Measurements from ENCODE around the gene GPC6. TPM values are rescaled to one million over a fixed set of nuclear protein-coding genes. Genes with fewer than 3 reads are reported as not detected.
A peak's percentile ranks its signal among the peaks of the same experiment; 100 is the strongest.

GPC6 gene
- total RNA-seq, 1 donor from 2014 or later, result 42.9 TPM

- H3K9me3 Mint-ChIP-seq, result no peaks in the 10 kb centered on the region
- no peak overlapping the region for H3K27ac ChIP-seq
- H3K27me3 ChIP-seq, result no peaks in the 10 kb centered on the region
- H3K4me2 ChIP-seq, result peak overlapping the region; percentile 6
- no peak overlapping the region for H3K9ac ChIP-seq
- no peak for DNase-seq (ENCODE audit: low spot score)
- peaks cover 14% of the 10 kb centered on the region for H3F3A ChIP-seq (ENCODE audit: low read depth)
- no peak overlapping the region for H3K27ac Mint-ChIP-seq
- no peaks in the 10 kb centered on the region for H4K20me1 ChIP-seq (ENCODE audit: low read depth)
- H3K36me3 Mint-ChIP-seq, result no peaks in the 10 kb centered on the region
- no peaks in the 10 kb centered on the region for H3K79me2 ChIP-seq (ENCODE audit: low read depth)
- H3K4me3 Mint-ChIP-seq, result no peak overlapping the region
- no peak overlapping the region for H2AFZ ChIP-seq (replicated peaks)
- no peaks in the 10 kb centered on the region for H3K9me3 ChIP-seq (ENCODE audit: low read depth)
- TF ChIP-seq EZH2phosphoT487 (IDR thresholded peaks at IDR 0.05) (no peak), CTCF (IDR thresholded peaks at IDR 0.05) (no peak), EZH2 (IDR thresholded peaks at IDR 0.05) (no peak)
- H3K4me1 ChIP-seq, result peaks cover 59% of the 10 kb centered on the region
- H3K27me3 Mint-ChIP-seq (ENCODE audit: insufficient read depth, low read depth), result peaks cover 8% of the 10 kb centered on the region
- H3K4me3 ChIP-seq, result no peak overlapping the region
- H3K36me3 ChIP-seq, result no peaks in the 10 kb centered on the region
- peaks cover 36% of the 10 kb centered on the region for H3K4me1 Mint-ChIP-seq
Observed at GRCh38 chr13:93769101-93769500, 542.5 kb downstream of the GPC6 start.

GRCh38 chr13:93769607-93770006 is 543.0 kb downstream of the GPC6 start:
- Histone ChIP-seq H2AFZ (replicated peaks) (no peak overlapping the region), H3K4me1 (peaks cover 59% of the 10 kb centered on the region), H3K4me2 (peak overlapping the region; percentile 6), H3F3A (ENCODE audit: low read depth) (peaks cover 14% of the 10 kb centered on the region), H3K36me3 (no peaks in the 10 kb centered on the region), H3K4me3 (no peak overlapping the region), H3K27ac (no peak overlapping the region), H3K27me3 (no peaks in the 10 kb centered on the region), H4K20me1 (ENCODE audit: low read depth) (no peaks in the 10 kb centered on the region), H3K79me2 (ENCODE audit: low read depth) (no peaks in the 10 kb centered on the region), H3K9ac (no peak overlapping the region), H3K9me3 (ENCODE audit: low read depth) (no peaks in the 10 kb centered on the region)
- TF ChIP-seq EZH2 (IDR thresholded peaks at IDR 0.05) (no peak), CTCF (IDR thresholded peaks at IDR 0.05) (no peak), EZH2phosphoT487 (IDR thresholded peaks at IDR 0.05) (no peak)
- H3K27me3 Mint-ChIP-seq (ENCODE audit: insufficient read depth, low read depth), result peaks cover 8% of the 10 kb centered on the region
- peaks cover 36% of the 10 kb centered on the region for H3K4me1 Mint-ChIP-seq
- H3K4me3 Mint-ChIP-seq, result no peak overlapping the region
- H3K27ac Mint-ChIP-seq, result no peak overlapping the region
- no peaks in the 10 kb centered on the region for H3K9me3 Mint-ChIP-seq
- DNase-seq (ENCODE audit: low spot score), result no peak
- H3K36me3 Mint-ChIP-seq, result no peaks in the 10 kb centered on the region

GRCh38 chr13:93771227-93771626 is 544.6 kb downstream of the GPC6 start:
- Mint-ChIP-seq H3K27ac (peak overlapping the region; percentile 19), H3K4me1 (peaks cover 36% of the 10 kb centered on the region), H3K9me3 (no peaks in the 10 kb centered on the region), H3K4me3 (peak overlapping the region; percentile 61), H3K36me3 (no peaks in the 10 kb centered on the region), H3K27me3 (ENCODE audit: insufficient read depth, low read depth) (peaks cover 8% of the 10 kb centered on the region)
- Histone ChIP-seq H3K79me2 (ENCODE audit: low read depth) (no peaks in the 10 kb centered on the region), H2AFZ (replicated peaks) (no peak overlapping the region), H3K9me3 (ENCODE audit: low read depth) (no peaks in the 10 kb centered on the region), H3F3A (ENCODE audit: low read depth) (peaks cover 14% of the 10 kb centered on the region), H3K4me3 (peak overlapping the region; percentile 7), H4K20me1 (ENCODE audit: low read depth) (no peaks in the 10 kb centered on the region), H3K4me1 (peaks cover 62% of the 10 kb centered on the region), H3K27me3 (no peaks in the 10 kb centered on the region), H3K27ac (peak overlapping the region; percentile 76), H3K36me3 (no peaks in the 10 kb centered on the region), H3K4me2 (peak overlapping the region; percentile 68), H3K9ac (no peak overlapping the region)
- peak; percentile 85 for DNase-seq (ENCODE audit: low spot score)
- TF ChIP-seq EZH2phosphoT487 (IDR thresholded peaks at IDR 0.05), result peak; percentile 74
- TF ChIP-seq CTCF (IDR thresholded peaks at IDR 0.05), result no peak

All from neural progenitor cell (in vitro differentiated cells).